Testis (tissue), 3 donors: ENCODE data around the gene PEF1. TPM values are rescaled to one million over a fixed set of nuclear protein-coding genes. Genes with fewer than 3 reads are reported as not detected.

ENCODE experiments used
- DNase-seq: peaks from one replicate; pipeline ENCODE4 v3.0.0-alpha.2; 2019
- H3K27ac ChIP-seq, 2 donors: fragments of 200-600 bp; sonication (generic); one replicate each; pipeline ENCODE4 v1.5.1; 2019
- H3K27me3 ChIP-seq: fragments of 200-600 bp; sonication (generic); one replicate; pipeline ENCODE4 v1.5.1; 2019
- H3K36me3 ChIP-seq: fragments of 200-600 bp; sonication (generic); one replicate; pipeline ENCODE4 v1.5.1; 2017; ENCODE audit warnings: low read depth; ENCODE audit errors: missing control alignments
- H3K4me1 ChIP-seq: fragments of 200-600 bp; sonication (generic); one replicate; pipeline ENCODE4 v1.5.1; 2019
- H3K4me3 ChIP-seq, 2 donors: fragments of 200-600 bp; sonication (generic); one replicate each; pipeline ENCODE4 v1.5.1; 2017 to 2019
- H3K9me3 ChIP-seq: fragments of 200-600 bp; sonication (generic); one replicate; pipeline ENCODE4 v1.5.1; 2017
- CTCF ChIP-seq, 3 experiments: fragments of 450-650 bp in 2 of 3; fragments of 200-600 bp in 1 of 3; sonication (generic) in 1 of 3; IDR thresholded peaks; one replicate each; pipeline ENCODE4 v1.5.1; 2016 to 2019; ENCODE audit warnings: antibody characterized with exemption in 3 of 3, mild to moderate bottlenecking in 2 of 3, moderate library complexity in 1 of 3
- POLR2A ChIP-seq: fragments of 450-650 bp; IDR thresholded peaks from one replicate; pipeline ENCODE4 v1.6.1; 2017; ENCODE audit warnings: antibody characterized with exemption, mild to moderate bottlenecking, moderate library complexity
- WGBS, 2 donors: methylation state at CpG; one replicate each; pipeline ENCODE4 v1.1.5; 2018; 5-methylcytosine and 5-hydroxymethylcytosine counted together
- intact Hi-C: fragments of 100-400 bp; cut with DNase I; formaldehyde crosslinking; loops from one replicate; pipeline ENCODE4 v1.15.1; 2023; ENCODE audit warnings: low total_unique reads
- polyA plus RNA-seq: library from polyadenylated mRNA; stranded (reverse); fragments of 350-450 nt; fragmentation: Illumina TruSeq; extraction: RNeasy Lipid Tissue Mini Kit (QIAGEN cat#74804); gene quantifications from one replicate; pipeline ENCODE4 v1.2.3, GENCODE V29; 2014; ENCODE audit warnings: low read depth, low replicate concordance; ENCODE audit not compliant: insufficient read depth
- total RNA-seq, 2 donors: library from RNA; depleted of rRNA; stranded (reverse); fragments of >200 nt; gene quantifications; one replicate each; pipeline ENCODE4 v1.2.3, GENCODE V29; 2016

PEF1 gene
- total and polyA plus RNA-seq, 3 donors from 2014 or later = 73.5 to 124 (median 81.4) TPM

DNA sequence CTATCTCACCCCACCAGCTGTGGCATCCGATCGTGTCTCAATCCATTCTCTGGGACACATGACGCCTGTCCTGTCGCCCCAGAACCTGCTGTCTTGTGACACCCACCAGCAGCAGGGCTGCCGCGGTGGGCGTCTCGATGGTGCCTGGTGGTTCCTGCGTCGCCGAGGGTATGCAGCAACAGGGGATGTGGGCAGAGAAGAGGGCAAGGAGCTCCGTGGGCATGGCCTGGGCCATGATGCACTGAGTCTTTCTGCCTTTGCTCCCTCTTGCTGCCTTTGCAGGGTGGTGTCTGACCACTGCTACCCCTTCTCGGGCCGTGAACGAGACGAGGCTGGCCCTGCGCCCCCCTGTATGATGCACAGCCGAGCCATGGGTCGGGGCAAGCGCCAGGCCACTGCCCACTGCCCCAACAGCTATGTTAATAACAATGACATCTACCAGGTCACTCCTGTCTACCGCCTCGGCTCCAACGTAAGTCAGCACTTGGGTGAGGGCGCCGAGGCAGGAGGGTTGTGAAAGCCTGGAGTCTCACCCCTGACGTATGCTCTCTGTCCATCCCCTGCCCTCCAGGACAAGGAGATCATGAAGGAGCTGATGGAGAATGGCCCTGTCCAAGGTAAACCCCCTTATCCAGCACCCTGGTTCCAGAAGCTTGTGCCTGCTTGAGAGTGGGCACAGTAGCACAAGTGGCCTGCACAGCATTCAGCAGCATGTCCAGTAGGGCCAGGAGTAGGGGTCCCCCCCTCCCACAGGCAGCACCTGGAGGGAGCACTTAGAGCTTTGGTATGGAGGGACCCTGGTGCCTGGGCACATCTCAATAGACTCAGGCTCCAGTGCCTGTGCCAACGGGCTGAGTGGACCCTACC lies 59.6 kb downstream of the PEF1 start:
- no peak overlapping the region for H3K4me3 ChIP-seq
- H3K9me3 ChIP-seq = no peaks in the 10 kb centered on the region
- peak; percentile 9 for DNase-seq
- H3K27me3 ChIP-seq = no peaks in the 10 kb centered on the region
- H3K4me1 ChIP-seq = peaks cover 54% of the 10 kb centered on the region
- intact Hi-C loops = no loop called here
- TF ChIP-seq CTCF (IDR thresholded peaks at IDR 0.05) (no peak), POLR2A (no peak)
- no peaks in the 10 kb centered on the region for H3K36me3 ChIP-seq
- H3K27ac ChIP-seq = peak overlapping the region in 1 of 2 donors; percentile 15
- WGBS, 2 donors = 86 to 90% methylated on average over 16 to 27 of the region's 27 CpGs

DNA sequence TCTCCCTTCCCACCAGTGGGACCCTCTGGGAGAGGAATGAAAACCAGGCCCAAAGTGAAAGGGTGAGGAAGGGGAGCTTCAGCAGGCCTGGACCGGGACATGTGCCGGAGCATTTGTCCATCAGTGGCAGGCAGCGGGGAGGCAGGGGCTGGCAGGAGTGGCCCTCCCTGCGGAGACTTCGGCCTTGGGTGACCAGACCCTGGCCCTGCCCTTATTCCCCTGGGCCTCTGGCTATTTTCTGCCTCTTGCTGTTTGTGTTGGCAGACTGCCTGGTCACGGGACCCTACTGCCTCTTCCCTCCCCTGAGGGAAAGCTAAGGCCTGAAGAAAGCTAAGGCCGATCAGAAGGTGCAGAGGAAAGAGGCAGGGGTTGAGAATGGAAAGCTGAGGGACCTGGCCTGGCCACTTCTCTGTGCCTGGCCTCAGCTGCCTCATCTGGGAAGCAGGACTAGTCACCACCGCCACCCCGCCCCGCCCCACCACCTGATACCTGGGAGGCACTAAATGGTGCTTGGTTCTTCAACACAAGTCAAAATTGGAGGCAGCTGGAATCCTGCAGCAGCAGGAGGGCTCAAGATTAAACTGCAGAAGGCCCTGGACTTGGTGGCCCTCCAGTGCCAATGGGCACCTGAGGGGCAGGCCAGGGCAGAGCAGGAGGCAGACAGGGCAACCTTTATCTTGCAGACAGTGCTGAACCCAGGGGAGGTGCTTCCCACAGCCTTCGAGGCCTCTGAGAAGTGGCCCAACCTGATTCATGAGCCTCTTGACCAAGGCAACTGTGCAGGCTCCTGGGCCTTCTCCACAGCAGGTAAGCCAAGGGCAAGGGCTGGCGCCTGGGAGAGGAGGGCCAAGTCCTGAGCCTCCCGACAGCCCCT lies 60.4 kb downstream of the PEF1 start:
- DNase-seq = peak; percentile 85
- Histone ChIP-seq H3K4me3 (no peak overlapping the region), H3K36me3 (no peaks in the 10 kb centered on the region), H3K9me3 (no peaks in the 10 kb centered on the region), H3K4me1 (peaks cover 54% of the 10 kb centered on the region), H3K27ac (peak overlapping the region in 1 of 2 donors; percentile 70), H3K27me3 (no peaks in the 10 kb centered on the region)
- intact Hi-C loops = no loop called here
- 43% methylated on average over 9 to 13 of the region's 13 CpGs for WGBS, 2 donors
- TF ChIP-seq POLR2A (no peak), CTCF (IDR thresholded peaks at IDR 0.05) (no peak)

DNA sequence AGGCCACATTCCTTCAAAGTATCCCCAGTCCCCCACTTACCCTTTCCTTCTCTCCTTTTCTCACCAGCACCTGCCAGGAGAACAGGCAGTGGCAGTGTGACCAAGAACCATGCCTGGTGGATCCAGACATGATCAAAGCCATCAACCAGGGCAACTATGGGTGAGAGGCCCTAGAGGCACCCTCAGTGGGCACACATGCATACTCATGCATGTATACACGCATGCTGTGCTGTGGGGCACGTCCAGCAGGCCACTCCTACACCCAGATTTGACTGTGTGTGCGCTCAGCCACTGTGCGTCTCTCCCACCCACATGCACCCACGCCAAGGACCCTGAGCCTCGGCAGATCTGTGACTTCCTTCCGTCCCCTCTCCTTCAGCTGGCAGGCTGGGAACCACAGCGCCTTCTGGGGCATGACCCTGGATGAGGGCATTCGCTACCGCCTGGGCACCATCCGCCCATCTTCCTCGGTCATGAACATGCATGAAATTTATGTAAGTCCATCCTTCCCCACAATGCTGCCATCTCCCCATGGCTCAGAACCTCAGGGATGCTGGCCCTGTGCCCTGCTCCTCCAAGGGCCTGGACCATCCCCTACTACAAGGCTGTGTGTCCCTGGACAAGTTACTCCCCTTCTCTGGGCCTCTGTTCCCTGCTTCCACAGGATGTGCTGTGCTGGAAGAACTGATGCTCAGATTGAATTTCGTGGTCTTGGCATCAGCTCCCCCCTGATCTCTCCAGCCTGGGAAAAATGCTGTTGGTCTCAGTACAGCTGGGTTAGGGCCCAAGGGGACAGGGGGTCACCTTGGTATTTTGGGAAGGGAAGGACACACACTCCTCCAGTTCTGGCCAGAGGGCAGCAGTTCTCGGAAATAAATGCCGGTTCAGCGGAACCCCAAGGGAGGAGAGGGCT lies 61.3 kb downstream of the PEF1 start:
- Histone ChIP-seq H3K4me3 (no peak overlapping the region), H3K4me1 (peaks cover 46% of the 10 kb centered on the region), H3K27ac (peak overlapping the region in 1 of 2 donors; percentile 70), H3K9me3 (no peaks in the 10 kb centered on the region), H3K36me3 (no peaks in the 10 kb centered on the region), H3K27me3 (no peaks in the 10 kb centered on the region)
- intact Hi-C loops = no loop called here
- WGBS, 2 donors = 72 to 73% methylated on average over 13 to 16 of the region's 16 CpGs
- DNase-seq = peak; percentile 30
- no peak for TF ChIP-seq POLR2A

- TF ChIP-seq CTCF (IDR thresholded peaks at IDR 0.05) (no peak), POLR2A (no peak)
- 76 to 77% methylated on average over 12 of the region's 12 CpGs for WGBS, 2 donors
- peaks cover 38% of the 10 kb centered on the region for H3K4me1 ChIP-seq
- intact Hi-C loops = no loop called here
- H3K36me3 ChIP-seq = no peaks in the 10 kb centered on the region
- DNase-seq = peak; percentile 6
- H3K27me3 ChIP-seq = no peaks in the 10 kb centered on the region
- no peak overlapping the region for H3K4me3 ChIP-seq
- peak overlapping the region in 1 of 2 donors; percentile 63 for H3K27ac ChIP-seq
- H3K9me3 ChIP-seq = no peaks in the 10 kb centered on the region
These were observed 62.6 kb downstream of the PEF1 start for GRCh38 chr1:31581821-31582810.
